Astrocyte of the cerebellum (primary cell): ENCODE data around the gene OCA2.
"Not testable (repeated sequence)": the region's sequence is repeated elsewhere in the genome, so short reads cannot be mapped to it uniquely, and the experiment has no call there.

ENCODE experiments used
- DNase-seq: peaks from one replicate; pipeline ENCODE4 v3.0.0-alpha.2; 2011; ENCODE audit warnings: low read depth
- H3K4me3 ChIP-seq: 2 replicates; pipeline ENCODE4 v1.5.1; 2011; ENCODE audit warnings: mild to moderate bottlenecking, low read depth, low read length, moderate library complexity
- CTCF ChIP-seq: IDR thresholded peaks from 2 replicates; pipeline ENCODE4 v1.5.1; 2012; ENCODE audit warnings: low read length, low read depth, moderate library complexity, mild to moderate bottlenecking; ENCODE audit errors: missing control alignments
- in situ Hi-C: cut with HindIII; loops from 2 replicates; pipeline ENCODE4 v1.10.0; 2017; ENCODE audit warnings: low sequenced_read_pairs

OCA2 gene

GRCh38 chr15:27965546-27965945 lies 133.6 kb downstream of the OCA2 start:
- no peak overlapping the region for H3K4me3 ChIP-seq
- in situ Hi-C loops, result loop anchor here (25.0 kb wide), 1 partner anchor 453 kb away; no protein-coding TSS in a partner anchor
- DNase-seq, result no peak
- no peak for TF ChIP-seq CTCF

- no peak for TF ChIP-seq CTCF
- H3K4me3 ChIP-seq, result no peak overlapping the region
- DNase-seq, result no peak
- in situ Hi-C loops, result loop anchor here (25.0 kb wide), 1 partner anchor 450 kb away; no protein-coding TSS in a partner anchor
These were observed 137.3 kb downstream of the OCA2 start for GRCh38 chr15:27961801-27962200.

- H3K4me3 ChIP-seq, result no peak overlapping the region
- no peak for TF ChIP-seq CTCF
These were observed 140.1 kb downstream of the OCA2 start for GRCh38 chr15:27958911-27959578.

GRCh38 chr15:27956285-27956684 lies 142.8 kb downstream of the OCA2 start:
- in situ Hi-C loops, result loop anchor here (25.0 kb wide), 1 partner anchor 444 kb away; no protein-coding TSS in a partner anchor
- no peak for DNase-seq
- no peak for TF ChIP-seq CTCF
- no peak overlapping the region for H3K4me3 ChIP-seq

More at GRCh38 chr15:27958911-27959578, 140.1 kb downstream of the OCA2 start:
- in situ Hi-C loops, result loop anchor here (25.0 kb wide), 1 partner anchor 447 kb away; no protein-coding TSS in a partner anchor
- no peak for DNase-seq

- no peak for DNase-seq
- TF ChIP-seq CTCF, result no peak
- H3K4me3 ChIP-seq, result no peak overlapping the region
- in situ Hi-C loops, result loop anchor here (25.0 kb wide), 1 partner anchor 443 kb away; no protein-coding TSS in a partner anchor
These were observed 144.0 kb downstream of the OCA2 start for GRCh38 chr15:27955087-27955486.

- DNase-seq, H3K4me3 ChIP-seq: not testable (repeated sequence)
- in situ Hi-C loops, result loop anchor here (25.0 kb wide), 1 partner anchor 440 kb away; no protein-coding TSS in a partner anchor
These were observed 146.5 kb downstream of the OCA2 start for GRCh38 chr15:27952593-27952992.

- H3K4me3 ChIP-seq, result no peak overlapping the region
- no peak for TF ChIP-seq CTCF
- no peak for DNase-seq
- in situ Hi-C loops, result loop anchor here (25.0 kb wide), 1 partner anchor 439 kb away; no protein-coding TSS in a partner anchor
These were observed 147.8 kb downstream of the OCA2 start for GRCh38 chr15:27951191-27951890.
